Femur (tissue), 1 donor: ENCODE measurements around the gene LAMC2.
"Not testable (repeated sequence)": the region's sequence is repeated elsewhere in the genome, so short reads cannot be mapped to it uniquely, and the experiment has no call there.

Experiments used
- DNase-seq: peaks from one replicate; pipeline ENCODE4 v3.0.0-alpha.2; 2017

The LAMC2 gene

DNA sequence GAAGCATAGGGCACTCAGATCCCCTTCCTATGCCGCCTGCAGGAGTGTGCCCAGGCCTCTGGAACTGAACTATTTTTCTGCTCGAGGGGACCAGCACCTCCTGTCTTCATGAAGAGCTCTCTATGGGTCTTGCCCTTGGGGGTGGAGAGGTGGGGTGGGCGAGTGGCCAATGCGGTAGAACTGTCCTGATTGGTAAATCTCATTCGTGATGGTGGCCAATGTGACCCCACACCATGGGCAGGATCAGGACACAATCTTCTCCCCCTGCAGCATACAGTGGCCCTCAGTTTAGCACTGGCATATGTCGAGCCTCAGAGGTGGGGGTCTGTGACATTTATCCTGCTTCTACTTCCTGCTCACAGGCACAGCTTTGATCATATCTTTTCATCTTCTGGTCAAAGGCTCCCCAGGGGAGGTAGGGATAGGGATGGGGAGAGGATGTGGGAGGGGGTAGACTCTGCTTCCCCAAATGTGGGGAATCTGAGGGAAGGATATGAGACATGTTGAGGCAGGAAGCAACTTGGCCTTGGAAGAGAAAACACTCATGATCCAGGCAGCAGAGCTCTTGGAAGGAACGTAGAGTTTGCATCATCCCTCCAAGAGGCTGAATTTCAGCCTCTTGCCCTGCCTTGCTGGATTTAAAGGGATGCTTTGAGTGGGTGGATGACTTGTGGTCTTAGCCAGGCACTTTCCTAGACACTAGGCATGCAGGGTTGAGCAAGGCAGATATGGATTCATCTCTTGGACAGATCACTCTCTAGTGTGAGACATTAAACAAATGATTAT lies 81.8 kb downstream of the LAMC2 start:
- DNase-seq, result no peak

- DNase-seq, result no peak
Observed at GRCh38 chr1:183270541-183271141, 84.6 kb downstream of the LAMC2 start.

GRCh38 chr1:183272390-183272848 lies 86.4 kb downstream of the LAMC2 start:
- no peak for DNase-seq

- no peak for DNase-seq
Observed at GRCh38 chr1:183273300-183273699, 87.2 kb downstream of the LAMC2 start.

DNA sequence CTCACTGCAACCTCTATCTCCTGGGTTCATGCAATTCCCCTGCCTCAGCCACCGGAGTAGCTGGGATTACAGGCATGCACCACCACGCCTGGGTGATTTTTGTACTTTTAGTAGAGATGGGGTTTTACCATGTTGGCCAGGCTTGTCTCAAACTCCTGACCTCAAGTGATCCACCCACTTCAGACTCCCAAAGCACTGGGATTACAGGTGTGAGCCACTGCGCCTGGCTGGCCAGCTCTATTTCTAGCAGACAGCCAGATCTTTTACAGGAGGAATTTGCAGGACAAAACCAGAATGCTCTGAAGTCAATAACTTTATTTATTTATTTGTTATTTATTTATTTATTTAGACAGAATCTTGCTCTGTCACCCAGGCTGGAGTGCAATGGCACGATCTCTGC lies 87.9 kb downstream of the LAMC2 start:
- DNase-seq, result not testable (repeated sequence)

GRCh38 chr1:183274836-183275235 lies 88.8 kb downstream of the LAMC2 start:
- no peak for DNase-seq

DNA sequence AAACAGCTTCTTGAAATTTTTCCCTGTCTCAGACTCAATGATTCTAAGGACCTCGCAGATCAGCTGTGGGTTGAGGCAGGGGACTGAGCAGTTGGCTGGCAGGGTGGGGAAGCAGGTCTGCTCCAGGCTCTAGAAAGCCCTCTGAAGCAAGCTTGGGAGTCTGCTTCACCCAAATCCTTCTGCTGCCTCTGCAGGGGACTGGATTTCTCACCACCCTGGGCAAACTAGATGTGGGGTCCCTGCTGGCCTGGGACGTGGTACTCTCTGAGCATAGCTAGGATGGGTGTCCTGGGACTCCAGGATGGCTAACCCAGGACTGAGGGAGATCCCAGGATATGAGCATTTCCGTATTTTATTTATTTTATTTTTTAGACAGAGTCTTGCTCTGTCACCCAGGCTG lies 89.3 kb downstream of the LAMC2 start:
- no peak for DNase-seq

GRCh38 chr1:183276386-183277080 lies 90.5 kb downstream of the LAMC2 start:
- DNase-seq, result no peak

DNA sequence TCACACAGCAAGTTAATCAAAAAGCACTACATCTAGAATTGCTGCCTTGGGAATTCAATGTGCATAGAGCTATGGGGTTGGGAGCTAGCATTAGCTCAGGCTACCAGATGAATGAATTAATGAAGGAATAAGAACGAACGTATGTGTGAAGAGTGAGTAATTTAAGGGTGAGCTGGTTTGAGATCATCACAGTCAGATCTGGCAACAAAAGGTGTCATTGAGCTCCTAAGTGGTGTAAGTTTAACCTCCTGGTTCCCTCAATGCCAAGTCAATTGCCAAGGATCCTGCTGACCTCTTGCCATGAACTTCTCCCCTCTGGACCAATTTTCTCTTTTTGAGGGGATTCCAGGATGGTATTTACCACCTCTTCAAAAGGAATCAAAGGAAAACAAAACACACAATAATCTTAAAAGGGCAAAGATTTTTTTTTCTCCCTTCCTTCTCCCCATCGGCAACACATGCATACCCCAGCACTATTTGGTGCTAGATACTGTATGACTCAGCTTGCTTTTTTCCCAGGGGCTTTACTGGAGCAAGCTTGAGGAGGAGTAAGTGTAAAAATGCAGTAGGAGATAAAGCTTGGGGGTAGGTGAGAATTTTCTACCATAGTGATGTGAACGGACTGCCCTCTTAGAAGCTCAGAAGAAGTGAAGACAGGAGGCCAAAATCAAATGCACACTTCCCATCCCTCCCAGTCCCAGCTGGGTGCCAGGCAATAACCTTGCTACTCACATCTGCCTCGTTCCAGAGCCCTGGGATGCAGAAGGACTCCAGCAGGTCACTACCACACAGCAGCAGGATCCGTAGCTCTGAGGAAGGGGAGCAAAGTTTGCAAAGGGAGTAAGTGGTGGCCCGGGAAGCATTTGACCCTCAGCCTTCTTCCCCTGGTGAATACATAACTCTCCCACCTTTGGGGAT lies 92.0 kb downstream of the LAMC2 start:
- no peak for DNase-seq

DNA sequence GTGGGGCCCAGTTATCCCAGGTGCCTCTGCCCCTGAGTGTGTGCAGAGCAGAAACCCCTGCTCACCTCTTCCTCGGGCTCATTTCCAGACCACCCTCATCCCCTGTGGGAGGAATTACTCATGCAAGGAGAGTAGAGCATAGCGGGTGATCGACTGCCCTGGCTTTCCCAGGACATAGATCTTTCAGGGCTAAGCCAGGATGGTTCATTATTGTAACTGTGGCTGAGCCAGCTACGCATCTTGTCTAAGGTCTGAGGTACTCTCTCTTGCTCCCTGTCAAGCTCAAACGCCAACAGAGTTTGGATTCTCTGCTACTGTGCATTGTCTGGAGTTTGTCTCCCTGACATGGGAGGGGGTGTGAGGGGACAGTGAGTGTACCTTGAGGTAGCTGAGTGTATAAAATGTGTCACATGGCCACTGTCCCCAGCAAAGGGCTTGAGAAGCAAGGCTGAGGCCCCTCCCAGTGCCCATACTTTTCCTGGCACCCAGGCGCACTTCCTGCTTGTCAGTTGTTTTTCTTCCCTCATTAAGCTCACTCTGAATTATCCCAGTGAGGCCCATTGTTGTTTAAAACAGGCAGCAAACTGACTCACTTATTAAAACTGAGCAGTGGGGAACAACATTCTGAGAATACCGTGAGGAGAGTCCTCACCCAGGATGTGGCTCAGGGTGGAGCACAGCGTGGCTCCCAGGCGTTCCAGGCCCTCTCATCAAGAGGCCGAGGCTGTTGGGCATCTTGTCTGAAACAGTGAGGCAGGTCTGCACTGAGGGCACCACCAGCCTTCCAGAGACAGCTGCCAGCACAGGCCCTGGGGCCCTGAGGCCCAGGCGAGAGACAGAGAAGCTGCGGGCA lies 92.9 kb downstream of the LAMC2 start:
- DNase-seq, result no peak

DNA sequence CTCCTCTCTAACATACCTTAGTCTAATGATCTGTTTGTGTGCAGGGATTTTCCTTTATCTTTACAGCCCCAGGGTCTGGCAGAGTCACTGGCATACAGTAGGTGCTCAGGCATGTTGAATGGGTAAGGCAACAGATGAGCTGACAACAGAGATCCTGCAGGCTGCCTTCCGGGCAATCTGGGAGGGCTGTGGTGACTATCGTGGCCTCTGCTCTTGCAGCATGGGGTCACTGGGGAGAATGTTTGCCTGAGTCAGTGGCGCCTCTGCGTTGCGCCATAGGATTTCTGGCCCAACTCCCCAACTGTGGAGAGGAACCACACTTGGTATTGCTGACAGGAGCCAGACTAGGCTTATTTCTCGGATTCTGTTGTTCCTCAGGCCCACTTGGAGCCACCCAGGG lies 93.8 kb downstream of the LAMC2 start:
- DNase-seq, result peak; percentile 52

DNA sequence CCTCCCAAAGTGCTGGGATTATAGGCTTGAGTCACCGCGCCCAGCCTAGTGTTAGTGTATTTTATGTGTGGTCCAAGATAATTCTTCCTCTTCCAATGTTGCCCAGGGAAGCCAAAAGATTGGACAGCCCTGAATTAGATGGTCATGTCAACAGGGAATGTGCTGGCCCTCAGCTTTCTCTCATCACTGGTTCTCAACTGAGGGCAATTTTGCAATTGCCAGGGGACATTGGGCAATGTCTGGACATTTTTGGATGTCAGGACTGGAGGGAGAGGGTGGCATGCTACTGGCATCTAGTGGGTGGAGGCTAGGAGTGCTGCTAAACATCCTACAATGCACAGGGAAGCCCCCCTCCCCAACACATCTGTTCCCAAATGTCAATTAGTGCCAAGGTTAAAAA lies 95.0 kb downstream of the LAMC2 start:
- DNase-seq, result no peak

DNA sequence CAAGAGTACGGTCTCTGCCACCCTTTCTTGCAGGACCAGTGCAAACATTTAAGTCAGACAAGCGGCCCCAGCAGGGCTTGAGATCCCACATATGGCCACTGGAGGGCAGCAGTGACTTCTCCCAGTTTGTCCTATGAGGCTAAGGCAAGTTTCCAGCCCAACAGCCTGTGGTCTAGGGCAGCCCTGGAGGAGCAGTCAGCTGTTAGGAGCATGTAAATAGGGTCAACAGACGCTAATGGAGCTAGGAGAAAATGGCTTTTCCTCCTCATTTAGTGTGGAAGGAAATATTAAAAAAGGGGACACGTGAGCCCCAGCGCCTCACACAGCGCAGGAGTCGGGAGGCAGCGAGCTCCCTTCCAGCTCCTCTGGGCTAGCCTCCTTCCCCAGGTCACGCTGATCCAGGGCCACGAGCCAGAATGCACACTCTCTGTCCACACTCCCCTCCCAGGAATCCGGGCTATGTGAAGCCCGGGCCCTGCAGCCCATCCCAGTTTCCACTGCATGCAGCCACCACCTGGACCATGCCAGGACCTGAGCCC lies 95.6 kb downstream of the LAMC2 start:
- DNase-seq, result peak; percentile 94

DNA sequence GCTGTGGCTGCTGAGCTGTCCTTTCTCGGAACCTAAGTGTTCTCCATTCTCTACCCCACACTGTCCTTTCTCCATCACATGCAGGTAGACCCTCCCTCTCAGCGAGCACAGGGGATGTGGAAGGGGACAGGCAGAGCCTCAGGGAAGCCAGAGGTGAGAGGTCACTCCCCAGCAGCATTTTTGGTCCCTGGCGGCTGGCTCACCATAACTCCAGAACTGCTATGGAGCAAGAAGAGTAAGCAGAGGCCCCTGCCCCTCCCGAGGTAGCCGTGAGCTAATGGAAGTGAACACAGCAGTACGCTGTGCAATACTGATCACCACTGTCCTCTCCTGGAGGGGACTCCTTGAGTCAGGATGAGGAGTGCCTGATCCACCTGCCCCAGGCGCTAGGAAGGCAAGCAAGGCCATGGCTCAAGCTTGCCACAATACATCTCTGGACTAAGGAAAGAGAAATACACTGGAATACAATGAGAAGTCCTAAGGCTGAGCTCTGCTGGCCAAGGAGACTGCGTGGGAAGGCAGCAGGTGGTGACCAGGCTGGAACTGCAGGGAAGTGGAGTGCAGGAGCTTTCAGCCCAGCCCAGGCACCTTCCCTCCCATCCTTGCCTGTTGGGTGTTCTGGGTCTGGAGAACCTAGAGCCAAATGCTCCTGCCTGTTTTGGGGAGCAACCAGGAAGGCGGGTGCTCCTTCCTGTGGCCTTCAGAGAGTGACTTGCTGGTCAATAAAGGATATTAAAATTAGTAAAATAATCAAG lies 96.2 kb downstream of the LAMC2 start:
- DNase-seq, result no peak

GRCh38 chr1:183283286-183283685 lies 97.2 kb downstream of the LAMC2 start:
- peak; percentile 36 for DNase-seq

- DNase-seq, result no peak
Observed at GRCh38 chr1:183284086-183284485, 98.0 kb downstream of the LAMC2 start.

DNA sequence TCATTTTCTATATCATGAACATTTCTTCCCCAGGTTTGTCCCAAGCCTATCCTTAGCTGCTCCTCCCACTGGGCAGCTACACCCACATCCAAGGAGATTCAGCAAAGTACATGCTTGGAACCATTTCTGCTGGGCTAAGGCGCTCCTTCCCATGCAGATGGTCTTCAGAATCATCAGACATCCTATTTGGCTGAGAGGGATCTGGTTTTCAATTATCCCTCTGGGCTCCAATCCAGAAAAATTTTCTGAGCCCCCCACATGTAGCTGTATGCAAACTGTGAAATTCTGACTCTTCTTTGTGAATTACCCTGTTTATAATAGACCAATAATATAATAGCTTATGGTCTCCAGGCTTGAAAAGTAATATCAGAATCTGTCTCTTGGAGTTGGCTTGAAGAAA lies 99.2 kb downstream of the LAMC2 start:
- no peak for DNase-seq

GRCh38 chr1:183285746-183286145 lies 99.7 kb downstream of the LAMC2 start:
- no peak for DNase-seq

- DNase-seq, result peak; percentile 42
Observed at GRCh38 chr1:183287191-183287675, 101.2 kb downstream of the LAMC2 start.

DNA sequence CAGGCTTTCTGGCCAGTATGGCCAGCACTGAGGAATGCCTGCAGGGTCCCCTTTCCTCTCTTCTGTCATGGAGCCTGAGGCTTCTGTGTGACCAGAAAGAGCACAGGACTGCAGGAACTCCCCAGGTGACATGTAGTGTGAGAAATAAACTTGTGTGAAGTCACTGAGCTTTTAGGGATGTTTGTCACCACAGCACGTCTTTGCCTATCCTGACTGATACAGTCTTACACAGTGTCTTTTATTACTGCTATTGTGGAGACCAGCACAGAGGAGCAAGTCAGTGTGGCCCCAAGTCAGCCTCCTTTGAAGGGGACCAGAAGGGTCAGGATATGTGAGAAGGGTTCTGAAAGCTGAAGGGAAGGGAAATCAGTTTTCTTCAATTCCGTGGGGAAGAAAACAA lies 102.5 kb downstream of the LAMC2 start:
- DNase-seq, result no peak

DNA sequence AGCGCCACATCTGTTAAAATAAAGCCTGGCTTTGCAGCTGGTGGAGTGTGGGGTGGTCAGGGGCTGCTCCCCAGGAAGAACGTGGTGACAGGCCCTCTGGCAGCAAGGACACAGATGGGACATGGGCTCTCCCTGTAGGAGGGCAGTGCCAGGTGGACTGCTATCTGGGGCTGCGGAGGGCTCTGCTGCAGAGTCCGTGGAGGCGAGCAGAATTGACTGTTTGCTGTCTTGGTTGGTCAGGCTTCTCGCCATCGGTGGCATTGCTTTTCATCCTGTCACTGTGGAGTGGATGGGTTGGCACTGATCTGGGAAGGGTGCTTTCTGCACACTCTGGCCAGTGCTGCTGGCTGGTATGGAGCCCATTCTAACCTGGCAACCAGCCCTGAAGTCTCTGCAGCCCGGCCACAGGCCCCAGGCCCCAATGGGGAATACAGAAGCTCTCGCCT lies 103.0 kb downstream of the LAMC2 start:
- no peak for DNase-seq
